ENCODE data around the gene PACSIN1.

GRCh38 chr6:34536251-34536958, 70.5 kb downstream of the PACSIN1 start:
- no peak for TF ChIP-seq POLR2A (IDR thresholded peaks at IDR 0.05)
- TF ChIP-seq, protein P1, sequence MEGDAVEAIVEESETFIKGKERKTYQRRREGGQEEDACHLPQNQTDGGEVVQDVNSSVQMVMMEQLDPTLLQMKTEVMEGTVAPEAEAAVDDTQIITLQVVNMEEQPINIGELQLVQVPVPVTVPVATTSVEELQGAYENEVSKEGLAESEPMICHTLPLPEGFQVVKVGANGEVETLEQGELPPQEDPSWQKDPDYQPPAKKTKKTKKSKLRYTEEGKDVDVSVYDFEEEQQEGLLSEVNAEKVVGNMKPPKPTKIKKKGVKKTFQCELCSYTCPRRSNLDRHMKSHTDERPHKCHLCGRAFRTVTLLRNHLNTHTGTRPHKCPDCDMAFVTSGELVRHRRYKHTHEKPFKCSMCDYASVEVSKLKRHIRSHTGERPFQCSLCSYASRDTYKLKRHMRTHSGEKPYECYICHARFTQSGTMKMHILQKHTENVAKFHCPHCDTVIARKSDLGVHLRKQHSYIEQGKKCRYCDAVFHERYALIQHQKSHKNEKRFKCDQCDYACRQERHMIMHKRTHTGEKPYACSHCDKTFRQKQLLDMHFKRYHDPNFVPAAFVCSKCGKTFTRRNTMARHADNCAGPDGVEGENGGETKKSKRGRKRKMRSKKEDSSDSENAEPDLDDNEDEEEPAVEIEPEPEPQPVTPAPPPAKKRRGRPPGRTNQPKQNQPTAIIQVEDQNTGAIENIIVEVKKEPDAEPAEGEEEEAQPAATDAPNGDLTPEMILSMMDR (IDR thresholded peaks at IDR 0.05), result no peak
